HG03439 (cell line): Measurements from ENCODE around the gene HOXA5.

Experiments used
- ATAC-seq: cut with Tn5 transposase; IDR thresholded peaks from one replicate; pipeline ENCODE4 v1.9.1; 2021; ENCODE audit warnings: mild to moderate bottlenecking, moderate library complexity; ENCODE audit not compliant: unreplicated experiment

HOXA5 gene

GRCh38 chr7:27143023-27143949 is at the start of gene HOXA5:
HOXA5 (minus strand) TSS chr7:27143681; CDS start chr7:27143607, 74 bp downstream.
- no peak for ATAC-seq

DNA sequence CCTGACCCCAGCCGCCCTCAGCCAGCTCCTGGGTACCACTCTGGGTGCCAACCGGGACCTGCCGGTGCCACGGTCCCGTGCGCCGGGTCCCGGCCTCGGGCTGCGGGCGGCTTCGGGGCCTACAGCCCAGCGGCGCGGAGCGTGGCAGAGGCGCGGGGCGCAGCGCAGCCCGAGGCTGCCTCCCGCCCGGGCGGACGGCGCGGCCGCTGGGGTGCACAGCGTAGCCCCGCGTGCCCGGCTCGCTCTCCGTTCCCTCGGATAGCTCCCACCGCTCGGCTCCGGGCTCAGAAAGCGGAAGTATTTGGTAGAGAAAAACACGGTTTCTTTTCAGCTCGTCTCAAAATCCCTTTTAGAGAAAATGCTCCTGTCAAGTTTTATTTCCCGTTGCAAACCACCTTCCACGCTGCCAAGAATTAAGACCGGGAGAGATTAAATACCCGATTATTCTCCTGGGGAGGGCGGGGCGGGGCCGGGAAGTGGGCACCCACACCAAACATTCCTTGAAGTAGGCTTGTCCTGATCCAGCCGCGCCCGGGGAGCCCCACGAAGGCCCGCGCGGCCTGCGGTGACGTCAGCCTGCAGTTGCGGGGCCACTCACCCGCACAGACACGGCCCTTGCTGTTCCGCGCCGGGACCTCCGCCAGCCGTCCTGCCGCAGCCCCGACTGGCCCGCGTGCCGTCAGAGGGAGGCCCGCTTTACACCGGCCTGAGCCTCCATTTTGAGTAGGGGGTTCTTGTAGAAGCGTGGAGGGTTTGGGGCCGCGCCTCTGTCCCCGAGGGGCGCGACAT is 49.3 kb upstream of the HOXA5 start:
- ATAC-seq: no peak

DNA sequence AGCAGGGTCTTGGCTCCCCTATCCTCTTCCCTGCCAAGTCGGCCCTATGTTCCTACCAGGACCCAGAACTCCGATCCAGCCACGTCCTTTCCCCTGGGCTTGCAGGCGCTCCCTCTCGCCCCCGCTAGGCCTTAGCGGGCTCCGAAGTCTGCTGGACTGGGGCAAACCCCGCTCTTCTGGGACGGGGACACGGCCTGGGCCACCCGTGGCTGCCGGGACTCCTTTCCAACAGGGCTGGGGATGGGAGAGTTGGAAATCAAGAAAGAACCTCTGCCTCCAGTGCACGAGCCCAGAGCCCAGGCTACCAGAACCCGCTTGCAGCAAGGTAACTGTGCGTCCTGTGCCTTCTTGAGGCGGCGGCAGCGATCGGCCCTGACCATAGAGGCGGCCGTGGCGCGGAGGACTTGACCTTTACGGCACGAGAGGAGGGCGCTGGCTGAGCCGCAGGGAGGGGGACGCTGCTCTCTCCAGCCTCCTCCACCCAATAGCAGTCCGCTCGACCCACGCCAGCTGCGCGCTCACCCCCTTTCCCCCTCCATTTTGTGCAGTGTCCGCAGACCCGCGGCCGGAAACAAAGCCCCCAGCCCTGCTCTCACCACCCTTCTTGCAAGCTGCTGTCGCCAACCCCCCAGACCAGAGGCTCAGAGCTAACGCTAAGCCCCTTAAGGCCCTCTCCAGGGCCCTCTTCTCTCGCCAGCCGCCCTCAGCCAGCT is 48.5 kb upstream of the HOXA5 start:
- ATAC-seq: no peak

GRCh38 chr7:27191161-27191731 is 47.8 kb upstream of the HOXA5 start:
- ATAC-seq: no peak

DNA sequence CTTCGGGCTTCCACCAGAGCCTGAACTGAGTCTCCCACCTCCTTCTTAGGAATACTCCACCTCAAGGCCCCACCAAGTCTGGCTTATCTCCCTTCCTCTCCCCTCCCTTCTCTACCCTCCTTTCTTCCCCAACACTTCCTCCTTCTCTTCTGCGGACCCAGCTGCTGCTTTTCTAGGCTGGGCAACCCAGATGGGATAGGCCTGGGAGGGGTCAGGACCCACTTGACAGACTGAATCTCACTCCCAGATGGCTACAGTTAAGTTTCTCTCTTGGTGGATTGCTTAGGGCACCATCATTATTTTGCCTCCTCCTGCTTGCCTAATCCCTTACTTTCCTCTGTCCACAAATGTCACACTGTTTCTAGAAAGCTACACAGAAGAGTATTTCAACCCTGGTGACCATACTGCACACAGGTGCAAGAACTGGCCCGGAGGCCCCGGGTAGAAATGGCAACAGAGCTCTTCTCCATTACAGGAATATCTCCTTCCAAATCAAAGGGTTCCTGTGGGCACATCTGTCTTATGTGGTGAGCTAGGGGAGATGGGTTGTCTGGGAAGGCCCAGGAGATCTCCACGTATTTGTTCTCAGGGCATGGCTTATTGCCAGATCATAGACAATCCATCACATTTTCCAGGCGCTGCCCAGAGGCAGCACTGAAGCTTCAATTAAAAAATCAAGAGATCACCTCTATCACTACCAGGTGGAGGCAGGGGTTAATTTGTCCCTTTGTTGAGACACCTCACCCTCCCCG is 46.7 kb upstream of the HOXA5 start:
- ATAC-seq: no peak

DNA sequence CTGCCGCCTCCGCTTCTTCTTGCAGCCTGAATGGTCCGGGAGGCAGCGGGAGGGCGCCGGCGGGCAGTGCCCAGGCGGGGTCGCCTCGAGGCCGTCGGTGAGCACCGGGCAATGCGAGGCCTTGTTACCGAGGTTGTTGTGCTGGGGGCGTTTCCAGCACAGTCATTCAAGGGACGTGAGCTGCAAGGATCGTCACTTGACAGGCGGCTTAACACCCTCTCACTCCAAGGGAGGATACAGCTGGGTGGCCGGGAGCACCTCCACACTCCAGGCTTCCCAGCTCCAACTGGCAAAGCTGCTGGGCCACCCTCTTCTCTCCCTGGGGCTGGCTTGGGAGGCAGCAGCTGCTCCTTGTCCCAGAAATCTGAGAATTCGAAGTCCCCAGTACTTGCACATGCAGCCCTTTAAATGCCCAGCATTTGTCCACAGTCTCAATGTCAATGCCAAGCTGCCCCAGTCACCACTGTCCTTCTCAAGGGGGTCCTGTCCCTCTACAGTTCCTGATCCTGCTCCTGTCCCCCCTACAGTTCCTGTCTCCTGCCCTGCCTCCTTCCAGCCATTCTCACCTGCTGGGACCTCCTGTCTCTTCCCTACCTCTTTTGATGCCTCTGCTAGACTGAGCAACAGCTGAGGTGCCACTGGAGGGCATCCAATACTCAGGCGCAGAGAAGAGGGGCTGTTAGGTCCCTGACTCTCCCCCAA is 46.0 kb upstream of the HOXA5 start:
- no peak for ATAC-seq

DNA sequence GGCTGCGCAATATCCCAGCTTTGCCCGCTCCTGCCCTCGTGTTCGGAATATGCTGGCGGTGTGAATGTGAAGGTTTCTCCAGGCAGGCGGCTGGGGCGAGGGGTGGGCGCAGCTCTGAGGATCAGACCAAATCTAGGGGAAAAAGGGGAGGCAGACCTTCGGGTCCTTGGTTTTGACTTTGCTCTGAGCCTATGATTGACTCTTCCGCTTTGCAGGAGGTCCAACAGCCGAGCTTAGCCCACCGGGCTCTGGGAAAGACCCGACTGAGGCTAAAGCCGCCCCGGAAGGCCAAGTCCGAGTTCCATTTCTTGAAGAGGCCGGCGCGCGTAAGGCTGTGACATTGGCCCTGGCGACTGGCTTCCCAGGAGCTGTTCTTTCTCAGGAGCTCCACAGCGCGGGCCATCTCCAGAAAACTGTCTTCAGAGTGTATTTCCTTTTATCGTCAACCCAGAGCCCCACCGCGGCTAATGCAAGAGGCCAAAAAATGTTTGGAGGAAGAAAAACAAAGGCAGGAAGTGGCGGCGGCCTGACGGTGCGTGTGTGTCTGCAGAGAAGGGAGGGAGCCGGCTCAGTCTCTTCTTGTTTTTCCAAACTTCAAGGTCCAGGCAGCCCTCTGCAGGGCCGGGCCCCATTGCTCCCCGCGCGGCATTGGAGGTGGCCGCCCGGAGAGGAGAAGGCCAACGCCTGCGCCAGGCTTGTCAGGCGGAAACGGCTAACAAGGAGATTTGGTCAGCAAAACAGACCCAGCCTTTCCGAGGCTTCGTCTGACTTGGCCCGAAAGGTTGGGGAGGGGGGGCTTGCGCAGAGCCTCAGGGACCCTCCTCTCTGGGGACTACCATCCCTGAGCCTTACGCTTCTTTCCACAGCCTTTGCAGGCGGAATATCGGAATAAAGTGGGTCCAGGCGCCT is 45.2 kb upstream of the HOXA5 start:
- no peak for ATAC-seq

- ATAC-seq: no peak
Observed at GRCh38 chr7:27187475-27188385, 44.2 kb upstream of the HOXA5 start.

- no peak for ATAC-seq
Observed at GRCh38 chr7:27186668-27187474, 43.4 kb upstream of the HOXA5 start.

DNA sequence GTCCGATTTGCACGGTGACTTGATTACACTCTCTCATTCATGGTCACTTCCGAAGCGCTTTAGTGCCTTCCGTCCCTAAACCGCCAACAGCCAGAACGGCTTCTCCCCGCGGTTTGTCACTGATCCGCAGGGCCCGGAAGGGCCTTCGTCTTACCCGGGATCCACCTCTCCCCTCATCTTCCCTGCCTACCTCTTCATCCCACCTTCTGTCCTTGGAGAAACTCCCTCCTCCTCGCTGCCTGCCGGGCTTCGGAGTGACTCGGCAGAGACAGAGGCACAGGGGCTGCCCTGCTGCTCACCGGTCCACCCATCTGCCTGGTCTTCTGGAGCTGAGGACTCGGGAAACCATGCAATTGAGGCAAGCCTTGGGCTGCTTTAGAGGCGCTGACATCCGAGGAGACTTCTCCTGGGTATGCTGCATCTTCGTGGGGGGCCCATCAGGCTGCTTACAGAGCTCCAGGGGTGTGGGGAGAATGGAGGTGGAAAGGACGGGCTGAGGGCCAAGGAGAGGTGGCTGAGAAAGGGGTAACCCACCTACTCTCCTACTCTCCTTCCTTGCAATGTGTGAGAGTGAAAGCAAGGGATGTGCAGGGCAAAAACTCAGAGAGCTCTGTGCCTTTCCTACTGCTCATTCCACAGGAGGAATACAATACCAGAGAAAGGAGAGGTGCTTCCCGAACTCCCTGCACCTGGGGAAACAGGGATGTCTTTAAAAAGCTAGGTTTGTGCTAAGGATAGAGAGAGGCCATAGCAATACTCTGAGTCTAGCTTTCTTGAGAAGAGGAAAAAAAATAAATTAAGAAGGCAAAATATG is 42.6 kb upstream of the HOXA5 start:
- ATAC-seq: no peak

GRCh38 chr7:27185013-27185853 is 41.8 kb upstream of the HOXA5 start, which contains the start of gene HOXA11:
HOXA11 (minus strand) TSS chr7:27185232; CDS start chr7:27185144, 88 bp downstream.
- no peak for ATAC-seq

DNA sequence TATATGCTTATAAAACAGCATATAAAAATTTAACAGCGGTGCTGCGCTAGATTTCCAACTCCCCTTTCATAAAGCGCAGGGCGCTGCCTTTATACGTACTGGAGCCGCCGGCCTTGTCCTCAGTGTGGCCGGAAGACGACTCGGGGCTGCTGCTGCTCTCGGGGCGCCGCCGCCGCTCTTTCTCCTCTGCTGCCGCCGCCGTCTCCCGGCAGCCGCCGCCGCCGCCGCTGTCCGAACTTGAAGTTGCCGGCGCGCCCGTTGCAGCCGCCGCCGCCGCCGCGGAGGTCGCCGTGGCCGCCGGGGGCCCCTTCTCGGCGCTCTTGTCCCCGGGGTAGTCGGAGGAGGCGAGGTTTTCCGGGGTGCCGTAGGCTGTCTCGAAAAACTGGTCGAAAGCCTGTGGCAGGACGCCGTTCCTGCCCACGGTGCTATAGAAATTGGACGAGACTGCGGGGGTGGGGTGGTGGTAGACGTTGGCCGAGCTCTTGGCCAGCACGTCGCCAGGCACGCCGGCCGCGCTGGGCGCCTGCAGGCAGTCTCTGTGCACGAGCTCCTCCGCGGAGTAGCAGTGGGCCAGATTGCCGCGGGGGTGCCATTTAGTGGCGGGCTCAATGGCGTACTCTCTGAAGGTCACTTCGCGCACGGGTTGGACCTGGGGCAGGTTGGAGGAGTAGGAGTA is 41.0 kb upstream of the HOXA5 start:
- ATAC-seq: no peak

DNA sequence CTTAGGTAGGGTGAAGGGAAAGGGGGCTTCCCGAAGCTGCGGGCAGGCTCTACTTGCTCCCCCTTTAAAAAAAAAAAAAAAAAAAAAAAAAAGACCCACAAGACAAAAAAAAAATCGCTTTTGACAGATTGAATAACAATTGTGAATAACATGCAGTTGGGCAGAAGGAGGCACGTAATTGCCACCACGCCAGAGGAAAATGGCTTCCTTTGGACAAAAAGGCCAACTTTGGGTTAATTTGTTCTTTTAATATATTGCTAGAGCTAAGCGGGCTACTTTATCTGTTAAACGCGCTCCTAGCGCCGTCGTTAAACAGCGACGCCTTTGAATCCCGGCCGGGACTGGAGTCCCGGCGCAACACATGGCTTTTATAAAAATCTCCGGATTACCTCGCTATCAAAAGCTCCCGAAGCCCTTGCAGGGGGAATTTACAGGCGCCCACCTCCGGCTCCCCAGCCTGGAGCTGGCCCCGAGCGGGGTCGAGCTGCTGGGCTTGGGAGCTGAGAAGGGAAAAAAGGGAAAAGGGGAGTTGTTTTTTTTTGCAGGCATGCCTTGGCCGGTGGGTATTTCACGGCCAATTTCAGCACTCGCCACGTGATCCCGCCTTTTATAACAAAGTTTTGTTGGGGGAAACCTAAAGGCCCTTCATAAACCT is 40.3 kb upstream of the HOXA5 start:
- ATAC-seq: no peak
